H9 (cell line): ENCODE measurements around the gene DUSP14. TPM values are rescaled to one million over a fixed set of nuclear protein-coding genes. Genes with fewer than 3 reads are reported as not detected.

ENCODE experiments used
- DNase-seq: peaks from one replicate; pipeline ENCODE4 v3.0.0-alpha.2; 2017
- H2AFZ ChIP-seq: one replicate; pipeline ENCODE4 v1.6.1; 2013; ENCODE audit warnings: mild to moderate bottlenecking, low read length, control low read depth, moderate library complexity
- H2AK5ac ChIP-seq: 2 replicates; pipeline ENCODE4 v1.6.1; 2013; ENCODE audit warnings: low read length, control low read depth, mixed read lengths; ENCODE audit not compliant: insufficient read length
- H2BK120ac ChIP-seq: one replicate; pipeline ENCODE4 v1.6.1; 2013; ENCODE audit warnings: low read depth, mild to moderate bottlenecking, low read length, control low read depth, inconsistent platforms; ENCODE audit not compliant: poor library complexity, severe bottlenecking
- H2BK12ac ChIP-seq: 2 replicates; pipeline ENCODE4 v1.6.1; 2013; ENCODE audit warnings: low read length, control low read depth, mixed read lengths, low read depth; ENCODE audit not compliant: insufficient read length
- H2BK15ac ChIP-seq: 2 replicates; pipeline ENCODE4 v1.6.1; 2013; ENCODE audit warnings: low read depth, low read length, control low read depth
- H2BK20ac ChIP-seq: one replicate; pipeline ENCODE4 v1.6.1; 2013; ENCODE audit warnings: low read depth, mild to moderate bottlenecking, low read length, control low read depth, inconsistent platforms; ENCODE audit not compliant: poor library complexity, severe bottlenecking
- H2BK5ac ChIP-seq: 2 replicates; pipeline ENCODE4 v1.6.1; 2013; ENCODE audit warnings: low read length, control low read depth, mixed read lengths; ENCODE audit not compliant: insufficient read length
- H3K14ac ChIP-seq: 2 replicates; pipeline ENCODE4 v1.6.1; 2013; ENCODE audit warnings: low read length, control low read depth; ENCODE audit not compliant: insufficient read depth
- H3K18ac ChIP-seq: 2 replicates; pipeline ENCODE4 v1.6.1; 2013; ENCODE audit warnings: low read depth, mild to moderate bottlenecking, mixed read lengths, low read length, control low read depth; ENCODE audit not compliant: insufficient read length
- H3K23ac ChIP-seq: 2 replicates; pipeline ENCODE4 v1.6.1; 2013; ENCODE audit warnings: low read length, control low read depth, mixed read lengths, low read depth; ENCODE audit not compliant: insufficient read length
- H3K23me2 ChIP-seq: 2 replicates; pipeline ENCODE4 v1.6.1; 2013; ENCODE audit warnings: low read depth, mild to moderate bottlenecking, mixed read lengths, low read length, control low read depth; ENCODE audit not compliant: insufficient read length, poor library complexity, severe bottlenecking
- H3K27ac ChIP-seq: 2 replicates; pipeline ENCODE4 v1.5.1; 2013; ENCODE audit warnings: low read length, control low read depth, mixed read lengths, low read depth; ENCODE audit not compliant: insufficient read length
- H3K27me3 ChIP-seq: 2 replicates; pipeline ENCODE4 v1.6.1; 2013; ENCODE audit warnings: low read length, control low read depth, inconsistent platforms; ENCODE audit not compliant: insufficient read depth
- H3K4ac ChIP-seq: 2 replicates; pipeline ENCODE4 v1.6.1; 2013; ENCODE audit warnings: low read depth, mild to moderate bottlenecking, control low read depth, inconsistent platforms, low read length, moderate library complexity
- H3K4me1 ChIP-seq: 2 replicates; pipeline ENCODE4 v1.6.1; 2013; ENCODE audit warnings: low read length, control low read depth, inconsistent platforms; ENCODE audit not compliant: insufficient read depth
- H3K4me2 ChIP-seq: 2 replicates; pipeline ENCODE4 v1.6.1; 2013; ENCODE audit warnings: low read length, control low read depth, mixed read lengths; ENCODE audit not compliant: insufficient read length, insufficient read depth
- H3K56ac ChIP-seq: 2 replicates; pipeline ENCODE4 v1.6.1; 2013; ENCODE audit warnings: low read depth, mild to moderate bottlenecking, mixed read lengths, low read length, control low read depth; ENCODE audit not compliant: insufficient read length
- H3K79me1 ChIP-seq: 2 replicates; pipeline ENCODE4 v1.6.1; 2013; ENCODE audit warnings: low read depth, mild to moderate bottlenecking, moderate library complexity, low read length, control low read depth, inconsistent platforms; ENCODE audit not compliant: insufficient read depth, poor library complexity, severe bottlenecking
- H3K79me2 ChIP-seq: 2 replicates; pipeline ENCODE4 v1.6.1; 2013; ENCODE audit warnings: low read length, control low read depth, inconsistent platforms; ENCODE audit not compliant: insufficient read depth
- H3K9ac ChIP-seq: 2 replicates; pipeline ENCODE4 v1.6.1; 2013; ENCODE audit warnings: low read length, control low read depth, mixed read lengths; ENCODE audit not compliant: insufficient read length; ENCODE audit errors: extremely low read depth
- H3K9me3 ChIP-seq: one replicate; pipeline ENCODE4 v1.6.1; 2013; ENCODE audit warnings: low read depth, low read length, inconsistent platforms; ENCODE audit not compliant: control insufficient read depth
- H3T11ph ChIP-seq: one replicate; pipeline ENCODE4 v1.6.1; 2013; ENCODE audit warnings: mild to moderate bottlenecking, low read length, control low read depth, inconsistent platforms
- H4K20me1 ChIP-seq: one replicate; pipeline ENCODE4 v1.6.1; 2013; ENCODE audit not compliant: control insufficient read depth, insufficient read length, insufficient read depth
- H4K5ac ChIP-seq: 2 replicates; pipeline ENCODE4 v1.6.1; 2013; ENCODE audit warnings: low read depth, mild to moderate bottlenecking, mixed read lengths, low read length, control low read depth; ENCODE audit not compliant: insufficient read length
- H4K8ac ChIP-seq: replicated peaks from 2 replicates; pipeline ENCODE4 v1.6.1; 2013; ENCODE audit warnings: low read length, control low read depth, mixed read lengths, low read depth; ENCODE audit not compliant: insufficient read length
- H4K91ac ChIP-seq: 2 replicates; pipeline ENCODE4 v1.6.1; 2013; ENCODE audit warnings: low read depth, mild to moderate bottlenecking, moderate library complexity, mixed read lengths, low read length, control low read depth; ENCODE audit not compliant: insufficient read length
- H3K27ac Mint-ChIP-seq, 3 experiments: 2 replicates in 2 of 3; 3 replicates in 1 of 3; pipeline ENCODE4 v1.8.0; 2020 to 2021; ENCODE audit warnings: mixed read lengths in 3 of 3, mild to moderate bottlenecking in 1 of 3, moderate library complexity in 1 of 3
- H3K27me3 Mint-ChIP-seq: 2 replicates; pipeline ENCODE4 v1.8.0; 2021; ENCODE audit warnings: low read depth, mild to moderate bottlenecking, moderate library complexity, mixed read lengths
- H3K36me3 Mint-ChIP-seq, 3 experiments: 2 replicates in 2 of 3; 3 replicates in 1 of 3; pipeline ENCODE4 v1.8.0; 2020 to 2021; ENCODE audit warnings: low read depth in 3 of 3, mixed read lengths in 3 of 3; ENCODE audit not compliant: insufficient read depth in 1 of 3
- H3K4me1 Mint-ChIP-seq, 2 experiments: 2 replicates each; pipeline ENCODE4 v1.8.0; 2020; ENCODE audit warnings: mixed read lengths in 2 of 2
- H3K4me3 Mint-ChIP-seq, 2 experiments: 2 replicates in 1 of 2; 3 replicates in 1 of 2; pipeline ENCODE4 v1.8.0; 2020 to 2021; ENCODE audit warnings: mild to moderate bottlenecking in 2 of 2, mixed read lengths in 2 of 2, moderate library complexity in 1 of 2
- H3K9me3 Mint-ChIP-seq, 2 experiments: 2 replicates in 1 of 2; 3 replicates in 1 of 2; pipeline ENCODE4 v1.8.0; 2020; ENCODE audit warnings: mild to moderate bottlenecking in 2 of 2, mixed read lengths in 2 of 2, moderate library complexity in 1 of 2
- CTCF ChIP-seq: fragments of 200-600 bp; sonication (generic); conservative IDR thresholded peaks from 3 replicates; pipeline ENCODE4 v1.8.0; 2021; ENCODE audit warnings: antibody characterized with exemption, mild to moderate bottlenecking
- WGBS: extraction: QIAGEN DNeasy Blood & Tissue Kit; methylation state at CpG from one replicate; pipeline ENCODE4 v1.1.7; 2013; ENCODE audit warnings: missing lambda C conversion rate, low lambda C conversion rate, mixed read lengths; ENCODE audit not compliant: insufficient read length; ENCODE audit errors: extremely low coverage; 5-methylcytosine and 5-hydroxymethylcytosine counted together
- total RNA-seq: library from RNA; stranded (reverse); gene quantifications from 2 replicates; pipeline ENCODE4 v1.2.1, GENCODE V29; 2021

Gene DUSP14
- total RNA-seq, 1 experiment from 2014 or later: 21.3 TPM

GRCh38 chr17:37505333-37505732 is 15.6 kb downstream of the DUSP14 start:
- no peak overlapping the region for H3K18ac ChIP-seq
- H3K27ac ChIP-seq: no peak overlapping the region
- no peak for TF ChIP-seq CTCF
- peaks cover 5% of the 10 kb centered on the region; the same call in 1 of the 2 replicates for H3K79me2 ChIP-seq
- DNase-seq: no peak
- no peak overlapping the region for H3T11ph ChIP-seq
- no CpG with 5 or more reads among the region's 3 CpGs for WGBS
- Mint-ChIP-seq H3K4me3 (no peak overlapping the region; a peak in 1 of 5 replicates), H3K27me3 (no peaks in the 10 kb centered on the region), H3K4me1 (peaks cover 25 to 32% of the 10 kb centered on the region in 2 experiments), H3K9me3 (no peaks in the 10 kb centered on the region), H3K27ac (no peak overlapping the region), H3K36me3 (peaks cover 0 to 2% (median 0%) of the 10 kb centered on the region in 3 experiments; a peak in 1 of 7 replicates)
- H3K23ac ChIP-seq: no peak overlapping the region
- no peak overlapping the region for H2AFZ ChIP-seq
- H2AK5ac ChIP-seq: no peak overlapping the region
- H4K91ac ChIP-seq: no peak overlapping the region
- H3K4me2 ChIP-seq: no peak overlapping the region
- H3K23me2 ChIP-seq: no peaks in the 10 kb centered on the region
- H3K56ac ChIP-seq: no peak overlapping the region
- H3K27me3 ChIP-seq: no peaks in the 10 kb centered on the region
- no peaks in the 10 kb centered on the region for H3K79me1 ChIP-seq
- H3K14ac ChIP-seq: no peak overlapping the region
- H2BK20ac ChIP-seq: no peak overlapping the region
- no peaks in the 10 kb centered on the region for H4K20me1 ChIP-seq
- H4K5ac ChIP-seq: no peak overlapping the region
- H4K8ac ChIP-seq: no peak overlapping the region
- no peak overlapping the region for H2BK5ac ChIP-seq
- H3K9ac ChIP-seq: no peak overlapping the region
- H2BK12ac ChIP-seq: no peak overlapping the region
- no peak overlapping the region for H2BK120ac ChIP-seq
- H3K9me3 ChIP-seq: no peaks in the 10 kb centered on the region
- no peak overlapping the region for H2BK15ac ChIP-seq
- H3K4ac ChIP-seq: no peak overlapping the region
- no peaks in the 10 kb centered on the region; the same call in 1 of the 2 replicates for H3K4me1 ChIP-seq
